SK-N-MC (cell line): ENCODE data around the gene DPH5.
"Not testable (repeated sequence)": the region's sequence is repeated elsewhere in the genome, so short reads cannot be mapped to it uniquely, and the experiment has no call there.

Source experiments
- EZH2 ChIP-seq: fragments of 200-600 bp; sonication (generic); IDR thresholded peaks from one replicate; pipeline ENCODE4 v1.6.1; 2017; ENCODE audit warnings: antibody characterized with exemption
- FOXP2 ChIP-seq: optimal IDR thresholded peaks from 2 replicates; pipeline ENCODE3; 2011; ENCODE audit warnings: mild to moderate bottlenecking, moderate library complexity; ENCODE audit not compliant: insufficient read depth; ENCODE audit errors: extremely low read length, control extremely low read depth
- POLR2AphosphoS5 ChIP-seq: IDR thresholded peaks from 2 replicates; pipeline ENCODE4 v1.6.1; 2012; ENCODE audit warnings: mild to moderate bottlenecking, low read depth, low read length, borderline replicate concordance

GRCh38 chr1:101066937-101067335 lies 41.4 kb upstream of the DPH5 start:
- TF ChIP-seq POLR2AphosphoS5, EZH2, FOXP2: not testable (repeated sequence)
